Kidney (tissue), 14 donors: ENCODE measurements around the gene RFTN2. TPM values are rescaled to one million over a fixed set of nuclear protein-coding genes. Genes with fewer than 3 reads are reported as not detected.

Source experiments
- DNase-seq, 5 donors: peaks; one replicate each; pipeline ENCODE4 v3.0.0-alpha.2; 2013 to 2020
- FAIRE-seq: peaks from 2 replicates; lab custom pipeline; 2012; peaks lifted over from hg19 to GRCh38; lab: Jason Lieb, UNC
- H3K27ac ChIP-seq, 2 donors: one replicate each; pipeline ENCODE4 v1.7.0; 2013; ENCODE audit warnings: low read depth in 2 of 2, low read length in 2 of 2, inconsistent platforms in 1 of 2
- H3K27me3 ChIP-seq: one replicate; pipeline ENCODE4 v1.7.1; 2013; ENCODE audit warnings: low read length, inconsistent platforms; ENCODE audit not compliant: control insufficient read depth, insufficient read depth
- H3K36me3 ChIP-seq, 3 donors: one replicate each; pipeline versions ENCODE4 v1.7.0 to v1.7.1; 2013; ENCODE audit warnings: low read length in 3 of 3, control low read depth in 1 of 3, inconsistent platforms in 1 of 3; ENCODE audit not compliant: insufficient read depth in 3 of 3, control insufficient read depth in 2 of 3
- H3K4me1 ChIP-seq, 3 donors: one replicate each; pipeline versions ENCODE4 v1.7.0 to v1.7.1; 2013; ENCODE audit warnings: low read length in 3 of 3, inconsistent platforms in 1 of 3, low read depth in 1 of 3; ENCODE audit not compliant: control insufficient read depth in 2 of 3, insufficient read depth in 2 of 3
- H3K4me3 ChIP-seq, 3 donors: one replicate each; pipeline versions ENCODE4 v1.7.0 to v1.8.1; 2013; ENCODE audit warnings: low read length in 3 of 3, control low read depth in 1 of 3, inconsistent platforms in 1 of 3
- H3K9ac ChIP-seq, 3 donors: one replicate each; pipeline versions ENCODE4 v1.7.0 to v1.7.1; 2013; ENCODE audit warnings: low read length in 3 of 3, control low read depth in 1 of 3, inconsistent platforms in 1 of 3
- H3K9me3 ChIP-seq, 3 donors: one replicate each; pipeline versions ENCODE4 v1.7.0 to v1.7.1; 2013; ENCODE audit warnings: low read length in 3 of 3, control low read depth in 1 of 3, inconsistent platforms in 1 of 3; ENCODE audit not compliant: control insufficient read depth in 2 of 3, insufficient read depth in 1 of 3
- CTCF ChIP-seq: IDR thresholded peaks from 3 replicates; pipeline ENCODE4 v1.5.1; 2012; ENCODE audit warnings: mild to moderate bottlenecking, moderate library complexity, borderline replicate concordance; ENCODE audit not compliant: insufficient read depth; ENCODE audit errors: extremely low read depth
- intact Hi-C: fragments of 100-400 bp; cut with DNase I; formaldehyde crosslinking; loops from one replicate; pipeline ENCODE4 v1.11.1; 2022
- polyA plus RNA-seq: library from polyadenylated mRNA; stranded (reverse); fragments of 350-450 nt; fragmentation: Illumina TruSeq; extraction: RNeasy Lipid Tissue Mini Kit (QIAGEN cat#74804); gene quantifications from one replicate; pipeline ENCODE4 v1.2.3, GENCODE V29; 2014; ENCODE audit warnings: low read depth, low replicate concordance; ENCODE audit not compliant: insufficient read depth
- total RNA-seq: library from RNA; stranded (reverse); fragmentation: NEBNext Ultra II Directional; extraction: Animal tissue kit (Norgen Biotek cat#: 25700); gene quantifications from one replicate; pipeline ENCODE4 v1.2.1, GENCODE V29; 2021
- donor health status: control.
- donor health status: control.
- donor health status: control.
- donor health status: control.
- donor health status: control.
- donor health status: DM: yes; HTN: yes; CAD: no.
- donor health status: Normal renal cell carcinoma (clear cell type).

RFTN2 gene
- total and polyA plus RNA-seq, 2 donors from 2014 or later, result 1.4 to 4.0 TPM

GRCh38 chr2:197604117-197604860 is 71.1 kb downstream of the RFTN2 start:
- intact Hi-C loops, result no loop called here
- FAIRE-seq (no peak), DNase-seq (no peak)
- Histone ChIP-seq H3K9me3 (no peaks in the 10 kb centered on the region), H3K4me1 (no peaks in the 10 kb centered on the region), H3K27me3 (no peaks in the 10 kb centered on the region), H3K36me3 (no peaks in the 10 kb centered on the region), H3K27ac (no peak overlapping the region), H3K9ac (no peak overlapping the region), H3K4me3 (no peak overlapping the region)
- TF ChIP-seq CTCF, result no peak

GRCh38 chr2:197601726-197602125 is 73.7 kb downstream of the RFTN2 start:
- H3K4me3 ChIP-seq, result no peak overlapping the region
- H3K4me1 ChIP-seq, result no peaks in the 10 kb centered on the region
- intact Hi-C loops, result no loop called here
- no peak overlapping the region for H3K27ac ChIP-seq
- no peaks in the 10 kb centered on the region for H3K9me3 ChIP-seq
- H3K36me3 ChIP-seq, result no peaks in the 10 kb centered on the region
- H3K9ac ChIP-seq, result no peak overlapping the region
- H3K27me3 ChIP-seq, result no peaks in the 10 kb centered on the region
- DNase-seq (no peak), FAIRE-seq (no peak)
- no peak for TF ChIP-seq CTCF

GRCh38 chr2:197600306-197600705 is 75.1 kb downstream of the RFTN2 start:
- TF ChIP-seq CTCF, result no peak
- H3K27me3 ChIP-seq, result no peaks in the 10 kb centered on the region
- no peak for DNase-seq
- no peaks in the 10 kb centered on the region for H3K9me3 ChIP-seq
- no peaks in the 10 kb centered on the region for H3K36me3 ChIP-seq
- no peaks in the 10 kb centered on the region for H3K4me1 ChIP-seq
- intact Hi-C loops, result no loop called here
- no peak overlapping the region for H3K27ac ChIP-seq
- H3K4me3 ChIP-seq, result no peak overlapping the region
- no peak for FAIRE-seq
- no peak overlapping the region for H3K9ac ChIP-seq
